ENCODE data around the gene AOPEP. TPM values are rescaled to one million over a fixed set of nuclear protein-coding genes. Genes with fewer than 3 reads are reported as not detected.
A peak's percentile ranks its signal among the peaks of the same experiment; 100 is the strongest.

The AOPEP gene
- total RNA-seq, 1 donor from 2014 or later = 16.6 TPM

GRCh38 chr9:94926431-94926800 lies 199.9 kb downstream of the AOPEP start:
- H3K9ac ChIP-seq = no peak overlapping the region
- no peak overlapping the region for H2AFZ ChIP-seq (replicated peaks)
- Mint-ChIP-seq H3K4me1 (peaks cover 61% of the 10 kb centered on the region), H3K36me3 (peaks cover 13% of the 10 kb centered on the region), H3K27ac (no peak overlapping the region), H3K27me3 (ENCODE audit: insufficient read depth, low read depth) (peaks cover 2% of the 10 kb centered on the region), H3K9me3 (no peaks in the 10 kb centered on the region), H3K4me3 (no peak overlapping the region)
- H3K9me3 ChIP-seq (ENCODE audit: low read depth) = no peaks in the 10 kb centered on the region
- H3K36me3 ChIP-seq = no peaks in the 10 kb centered on the region
- H3K4me3 ChIP-seq = no peak overlapping the region
- H4K20me1 ChIP-seq (ENCODE audit: low read depth) = no peaks in the 10 kb centered on the region
- no peak for DNase-seq (ENCODE audit: low spot score)
- no peaks in the 10 kb centered on the region for H3K27me3 ChIP-seq
- H3K4me2 ChIP-seq = no peak overlapping the region
- H3K27ac ChIP-seq = no peak overlapping the region
- TF ChIP-seq EZH2phosphoT487 (IDR thresholded peaks at IDR 0.05) (no peak), EZH2 (IDR thresholded peaks at IDR 0.05) (no peak), CTCF (IDR thresholded peaks at IDR 0.05) (no peak)
- peaks cover 11% of the 10 kb centered on the region for H3F3A ChIP-seq (ENCODE audit: low read depth)
- H3K4me1 ChIP-seq = peaks cover 46% of the 10 kb centered on the region
- no peaks in the 10 kb centered on the region for H3K79me2 ChIP-seq (ENCODE audit: low read depth)

- peaks cover 13% of the 10 kb centered on the region for H3K36me3 Mint-ChIP-seq
- Histone ChIP-seq H4K20me1 (ENCODE audit: low read depth) (no peaks in the 10 kb centered on the region), H3F3A (ENCODE audit: low read depth) (peaks cover 10% of the 10 kb centered on the region), H3K9ac (no peak overlapping the region), H3K36me3 (no peaks in the 10 kb centered on the region), H3K9me3 (ENCODE audit: low read depth) (no peaks in the 10 kb centered on the region), H3K4me3 (no peak overlapping the region), H3K79me2 (ENCODE audit: low read depth) (no peaks in the 10 kb centered on the region), H2AFZ (replicated peaks) (no peak overlapping the region), H3K27me3 (no peaks in the 10 kb centered on the region), H3K27ac (no peak overlapping the region), H3K4me1 (peaks cover 38% of the 10 kb centered on the region), H3K4me2 (no peak overlapping the region)
- H3K27me3 Mint-ChIP-seq (ENCODE audit: insufficient read depth, low read depth) = peaks cover 2% of the 10 kb centered on the region
- no peak for TF ChIP-seq EZH2 (IDR thresholded peaks at IDR 0.05)
- no peak for TF ChIP-seq CTCF (IDR thresholded peaks at IDR 0.05)
- no peak for TF ChIP-seq EZH2phosphoT487 (IDR thresholded peaks at IDR 0.05)
- peaks cover 54% of the 10 kb centered on the region for H3K4me1 Mint-ChIP-seq
- no peaks in the 10 kb centered on the region for H3K9me3 Mint-ChIP-seq
- peak overlapping the region; percentile 18 for H3K27ac Mint-ChIP-seq
- DNase-seq (ENCODE audit: low spot score) = no peak
- no peak overlapping the region for H3K4me3 Mint-ChIP-seq
Observed at GRCh38 chr9:94927048-94927761, 200.7 kb downstream of the AOPEP start.

GRCh38 chr9:94927762-94928670 lies 201.5 kb downstream of the AOPEP start:
- Histone ChIP-seq H3K4me2 (peak overlapping the region; percentile 7), H3K27me3 (no peaks in the 10 kb centered on the region), H3K4me1 (peaks cover 34% of the 10 kb centered on the region), H4K20me1 (ENCODE audit: low read depth) (no peaks in the 10 kb centered on the region), H3K9me3 (ENCODE audit: low read depth) (no peaks in the 10 kb centered on the region), H2AFZ (replicated peaks) (no peak overlapping the region), H3F3A (ENCODE audit: low read depth) (peaks cover 12% of the 10 kb centered on the region), H3K4me3 (no peak overlapping the region), H3K9ac (no peak overlapping the region), H3K27ac (no peak overlapping the region), H3K79me2 (ENCODE audit: low read depth) (no peaks in the 10 kb centered on the region), H3K36me3 (no peaks in the 10 kb centered on the region)
- TF ChIP-seq EZH2 (IDR thresholded peaks at IDR 0.05) (no peak), CTCF (IDR thresholded peaks at IDR 0.05) (no peak), EZH2phosphoT487 (IDR thresholded peaks at IDR 0.05) (no peak)
- peaks cover 13% of the 10 kb centered on the region for H3K36me3 Mint-ChIP-seq
- peak overlapping the region; percentile 67 for H3K27ac Mint-ChIP-seq
- peaks cover 2% of the 10 kb centered on the region for H3K27me3 Mint-ChIP-seq (ENCODE audit: insufficient read depth, low read depth)
- H3K9me3 Mint-ChIP-seq = no peaks in the 10 kb centered on the region
- no peak for DNase-seq (ENCODE audit: low spot score)
- peak overlapping the region; percentile 26 for H3K4me3 Mint-ChIP-seq
- H3K4me1 Mint-ChIP-seq = peaks cover 51% of the 10 kb centered on the region
